ENCODE measurements around the gene NPEPPS.
A peak's percentile ranks its signal among the peaks of the same experiment; 100 is the strongest.
"Not testable (repeated sequence)": the region's sequence is repeated elsewhere in the genome, so short reads cannot be mapped to it uniquely, and the experiment has no call there.

Gene NPEPPS

GRCh38 chr17:47593522-47593921 lies 62.6 kb downstream of the NPEPPS start:
- peaks cover 55% of the 10 kb centered on the region for H3K36me3 Mint-ChIP-seq (ENCODE audit: low read depth)
- H3K27me3 Mint-ChIP-seq (ENCODE audit: low read depth, poor library complexity); H3K4me1 Mint-ChIP-seq: not testable (repeated sequence)

GRCh38 chr17:47603830-47604597 lies 73.1 kb downstream of the NPEPPS start:
- H3K9me3 Mint-ChIP-seq, result no peaks in the 10 kb centered on the region
- no peak for TF ChIP-seq CTCF (IDR thresholded peaks at IDR 0.05)
- H3K27ac Mint-ChIP-seq, result peak overlapping the region; percentile 96
- DNase-seq, result peak; percentile 17
- H3K4me3 Mint-ChIP-seq, result peak overlapping the region; percentile 44
- no peaks in the 10 kb centered on the region for H3K27me3 Mint-ChIP-seq (ENCODE audit: low read depth, poor library complexity)
- H3K4me1 Mint-ChIP-seq, result peaks cover 22% of the 10 kb centered on the region
- peaks cover 72% of the 10 kb centered on the region for H3K36me3 Mint-ChIP-seq (ENCODE audit: low read depth)

More at GRCh38 chr17:47593522-47593921, 62.6 kb downstream of the NPEPPS start:
- not testable (repeated sequence) for H3K27ac Mint-ChIP-seq, DNase-seq, H3K9me3 Mint-ChIP-seq, H3K4me3 Mint-ChIP-seq

GRCh38 chr17:47604598-47604927 lies 73.7 kb downstream of the NPEPPS start:
- H3K4me3 Mint-ChIP-seq, result peak overlapping the region; percentile 44
- no peak for TF ChIP-seq CTCF (IDR thresholded peaks at IDR 0.05)
- no peaks in the 10 kb centered on the region for H3K9me3 Mint-ChIP-seq
- DNase-seq, result peak; percentile 4
- H3K36me3 Mint-ChIP-seq (ENCODE audit: low read depth), result peaks cover 73% of the 10 kb centered on the region
- H3K4me1 Mint-ChIP-seq, result peaks cover 22% of the 10 kb centered on the region
- no peaks in the 10 kb centered on the region for H3K27me3 Mint-ChIP-seq (ENCODE audit: low read depth, poor library complexity)
- H3K27ac Mint-ChIP-seq, result peak overlapping the region; percentile 96

- no peaks in the 10 kb centered on the region for H3K27me3 Mint-ChIP-seq (ENCODE audit: low read depth, poor library complexity)
- H3K9me3 Mint-ChIP-seq, result no peaks in the 10 kb centered on the region
- peaks cover 22% of the 10 kb centered on the region for H3K4me1 Mint-ChIP-seq
- H3K4me3 Mint-ChIP-seq, result no peak overlapping the region
- TF ChIP-seq CTCF (IDR thresholded peaks at IDR 0.05), result no peak
- H3K27ac Mint-ChIP-seq, result peak overlapping the region; percentile 96
- H3K36me3 Mint-ChIP-seq (ENCODE audit: low read depth), result peaks cover 76% of the 10 kb centered on the region
- no peak for DNase-seq
Measured at GRCh38 chr17:47605011-47605410, 74.1 kb downstream of the NPEPPS start.

- no peak for TF ChIP-seq CTCF (IDR thresholded peaks at IDR 0.05)
- Mint-ChIP-seq H3K4me1 (peaks cover 22% of the 10 kb centered on the region), H3K27ac (peak overlapping the region; percentile 47), H3K36me3 (ENCODE audit: low read depth) (peaks cover 71% of the 10 kb centered on the region), H3K9me3 (no peaks in the 10 kb centered on the region), H3K27me3 (ENCODE audit: low read depth, poor library complexity) (no peaks in the 10 kb centered on the region), H3K4me3 (no peak overlapping the region)
- no peak for DNase-seq
Measured at GRCh38 chr17:47607481-47607880, 76.6 kb downstream of the NPEPPS start.

- Mint-ChIP-seq H3K4me1 (no peaks in the 10 kb centered on the region), H3K27me3 (ENCODE audit: low read depth, poor library complexity) (no peaks in the 10 kb centered on the region), H3K27ac (no peak overlapping the region), H3K4me3 (no peak overlapping the region), H3K36me3 (ENCODE audit: low read depth) (peaks cover 67% of the 10 kb centered on the region), H3K9me3 (no peaks in the 10 kb centered on the region)
- DNase-seq, result no peak
- no peak for TF ChIP-seq CTCF (IDR thresholded peaks at IDR 0.05)
Measured at GRCh38 chr17:47611372-47612350, 80.8 kb downstream of the NPEPPS start.

All from nephron progenitor cell (in vitro differentiated cells).